HepG2 (cell line): ENCODE results near the gene TPGS1. TPM values are rescaled to one million over a fixed set of nuclear protein-coding genes. Genes with fewer than 3 reads are reported as not detected.

Source experiments
- ETV6 ChIP-seq: sonication (generic); formaldehyde crosslinking; conservative IDR thresholded peaks from 2 replicates; pipeline ENCODE4 v1.4.0; 2020; ENCODE audit warnings: missing genetic modification reagents
- KDM4B ChIP-seq: sonication (generic); formaldehyde crosslinking; IDR thresholded peaks from 2 replicates; pipeline ENCODE4 v1.4.0; 2020; ENCODE audit warnings: missing genetic modification reagents
- MAX ChIP-seq: IDR thresholded peaks from 2 replicates; pipeline ENCODE4 v1.6.1; 2012; ENCODE audit warnings: inconsistent platforms
- PCBP1 ChIP-seq: fragments of 200-400 bp; formaldehyde crosslinking; IDR thresholded peaks from 2 replicates; pipeline ENCODE4 v1.6.1; 2017; ENCODE audit warnings: mild to moderate bottlenecking, low read depth, low read length, borderline replicate concordance
- POLR2A ChIP-seq, 2 experiments: IDR thresholded peaks; 2 replicates each; pipeline ENCODE4 v1.6.1; 2011; ENCODE audit warnings: low read depth in 2 of 2, low read length in 2 of 2, mild to moderate bottlenecking in 1 of 2, moderate library complexity in 1 of 2; ENCODE audit not compliant: insufficient read depth in 1 of 2
- RAD51 ChIP-seq: fragments of 450-650 bp; IDR thresholded peaks from 2 replicates; pipeline ENCODE4 v1.6.1; 2016; ENCODE audit warnings: borderline replicate concordance
- SSRP1 ChIP-seq: IDR thresholded peaks from 2 replicates; pipeline ENCODE4 v1.6.1; 2016; ENCODE audit warnings: control low read depth
- ZBTB33 ChIP-seq: sonication (generic); formaldehyde crosslinking; IDR thresholded peaks from 2 replicates; pipeline ENCODE4 v1.4.0; 2020; ENCODE audit warnings: missing genetic modification reagents
- ZBTB39 ChIP-seq: sonication (generic); formaldehyde crosslinking; IDR thresholded peaks from 2 replicates; pipeline ENCODE4 v1.5.0; 2020; ENCODE audit warnings: missing genetic modification reagents
- ZFP37 ChIP-seq: sonication (generic); formaldehyde crosslinking; IDR thresholded peaks from 2 replicates; pipeline ENCODE4 v1.4.0; 2020; ENCODE audit warnings: missing genetic modification reagents, borderline replicate concordance
- ZKSCAN8 ChIP-seq: IDR thresholded peaks from 2 replicates; pipeline ENCODE4 v1.6.1; 2016; ENCODE audit warnings: borderline replicate concordance, missing genetic modification reagents, missing compliant biosample characterization
- ZNF225 ChIP-seq: sonication (generic); formaldehyde crosslinking; IDR thresholded peaks from 2 replicates; pipeline ENCODE4 v1.4.0; 2020; ENCODE audit warnings: mild to moderate bottlenecking, missing genetic modification reagents
- ZNF280D ChIP-seq: sonication (generic); formaldehyde crosslinking; IDR thresholded peaks from 2 replicates; pipeline ENCODE4 v1.5.1; 2020; ENCODE audit warnings: mild to moderate bottlenecking, missing genetic modification reagents
- ZNF282 ChIP-seq: fragments of 450-650 bp; IDR thresholded peaks from 2 replicates; pipeline ENCODE4 v1.6.1; 2018; ENCODE audit not compliant: partially characterized antibody
- ZNF430 ChIP-seq: sonication (generic); formaldehyde crosslinking; IDR thresholded peaks from 2 replicates; pipeline ENCODE4 v1.9.0; 2021; ENCODE audit warnings: mild to moderate bottlenecking, missing genetic modification reagents
- ZNF616 ChIP-seq: sonication (generic); formaldehyde crosslinking; IDR thresholded peaks from 2 replicates; pipeline ENCODE4 v1.5.0; 2020; ENCODE audit warnings: low read depth, mild to moderate bottlenecking, missing genetic modification reagents
- ZNF619 ChIP-seq: sonication (generic); formaldehyde crosslinking; IDR thresholded peaks from 2 replicates; pipeline ENCODE4 v1.4.0; 2020; ENCODE audit warnings: mild to moderate bottlenecking, missing genetic modification reagents
- ZNF652 ChIP-seq: IDR thresholded peaks from 2 replicates; pipeline ENCODE4 v1.6.1; 2016; ENCODE audit warnings: low read depth, borderline replicate concordance
- ZNF747 ChIP-seq: sonication (generic); formaldehyde crosslinking; IDR thresholded peaks from 2 replicates; pipeline ENCODE4 v1.8.1; 2023; ENCODE audit warnings: missing genetic modification reagents, mild to moderate bottlenecking, borderline replicate concordance
- ZSCAN25 ChIP-seq: sonication (generic); formaldehyde crosslinking; IDR thresholded peaks from 2 replicates; pipeline ENCODE4 v1.8.0; 2022; ENCODE audit warnings: mild to moderate bottlenecking, missing genetic modification reagents
- polyA plus RNA-seq, 8 experiments: library from polyadenylated mRNA; depleted of rRNA in 3 of 8; stranded (reverse) in 7 of 8; unstranded in 1 of 8; fragments of >200 nt; fragmentation: Illumina TruSeq in 4 of 8; extraction: Trizol in 4 of 8; gene quantifications; 2 replicates each; pipeline versions ENCODE4 v1.2.1 to v1.2.3, GENCODE V29; 2011 to 2016; ENCODE audit warnings: low read depth in 4 of 8, missing spikeins in 1 of 8, mixed read lengths in 1 of 8; ENCODE audit not compliant: insufficient read depth in 1 of 8
- total RNA-seq, 5 experiments: library from RNA; depleted of rRNA; stranded (reverse); fragments of >200 nt; fragmentation: Illumina TruSeq; extraction: Trizol; gene quantifications; 2 replicates each; pipeline ENCODE4 v1.2.3, GENCODE V29; 2016; ENCODE audit warnings: low read depth in 1 of 5

The TPGS1 gene
- total and polyA plus RNA-seq, 2 of the 13 experiments (the other 11 are each of a cell fraction or from before 2014, with no cell fraction given), result 1.1 to 6.2 TPM

GRCh38 chr19:513368-514165 lies 6.3 kb downstream of the TPGS1 start (continued):
- TF ChIP-seq ZBTB39 (CRISPR knock-in tag) (no peak), MAX (peak; percentile 41; the same call in 1 of the 2 replicates), ZNF225 (CRISPR knock-in tag) (no peak), ZBTB33 (no peak), PCBP1 (0 out of 2 replicates have a peak, but pooled peaks have one; percentile 60), ZNF652 (CRISPR knock-in tag) (no peak), ZNF747 (CRISPR knock-in tag) (no peak), ZNF619 (0 out of 2 replicates have a peak, but pooled peaks have one; percentile 36), ZNF616 (CRISPR knock-in tag) (no peak), ZNF430 (CRISPR knock-in tag) (no peak), POLR2A (IDR thresholded peaks at IDR 0.05; ENCODE audit: insufficient read depth in 1 of 2, low read depth in 2 of 2, low read length in 2 of 2) (0 out of 4 replicates have a peak, but pooled peaks of 1 of the 2 experiments have one; percentile 19), ETV6 (CRISPR knock-in tag) (no peak), ZSCAN25 (CRISPR knock-in tag) (no peak), ZNF282 (no peak), ZFP37 (no peak), ZKSCAN8 (CRISPR knock-in tag) (peak; percentile 100), RAD51 (no peak), KDM4B (CRISPR knock-in tag) (no peak), ZNF280D (CRISPR knock-in tag) (0 out of 2 replicates have a peak, but pooled peaks have one; percentile 44), SSRP1 (CRISPR knock-in tag) (no peak)
